NOMO-1 treated with DMSO at 0.1 percent for 48 hours (cell line): ENCODE measurements around the gene DLGAP4.
"Not testable (repeated sequence)": the region's sequence is repeated elsewhere in the genome, so short reads cannot be mapped to it uniquely, and the experiment has no call there.

Experiments used
- DNase-seq: peaks from one replicate; lab custom pipeline; 2025; ENCODE audit not compliant: unreplicated experiment; lab: John Stamatoyannopoulos, UW

The DLGAP4 gene

DNA sequence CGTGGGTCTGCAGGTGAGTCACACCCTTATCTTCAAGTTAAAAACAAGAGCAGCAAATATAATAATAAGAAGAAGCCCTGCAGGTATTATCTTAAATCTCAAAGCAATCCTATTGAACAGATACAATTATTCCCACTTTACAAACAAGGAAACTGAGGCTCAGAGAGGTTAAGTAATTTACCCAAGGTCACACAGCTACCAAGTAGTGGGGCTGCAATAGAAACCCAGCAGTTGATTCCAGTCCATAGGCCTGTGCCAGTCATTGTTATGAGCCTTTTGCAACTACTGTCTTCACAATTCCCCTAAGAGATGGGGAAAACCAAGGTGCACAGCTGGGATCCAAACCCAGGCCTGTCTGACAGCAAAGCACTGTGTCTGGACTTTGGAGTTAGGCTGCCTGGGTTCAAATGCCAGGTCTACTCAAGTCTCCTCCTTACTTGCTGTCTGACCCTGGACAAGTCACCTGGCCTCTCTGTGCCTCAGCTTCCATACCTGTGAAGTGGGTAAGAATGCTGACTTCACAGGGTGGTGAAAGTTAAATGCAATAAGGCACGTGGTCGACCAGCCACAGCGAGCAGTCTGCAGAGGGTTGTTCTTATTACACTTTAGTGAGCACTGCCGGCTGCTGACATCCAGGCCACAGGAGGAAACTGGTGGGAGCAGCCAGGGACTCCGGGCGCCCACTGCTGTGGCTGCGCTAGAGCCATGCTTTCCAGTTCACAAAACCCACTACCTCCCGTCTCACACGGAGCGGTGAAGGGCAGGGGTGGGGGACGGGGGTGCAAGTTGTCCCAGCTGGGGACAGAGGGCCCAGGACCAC, 241.3 kb downstream of the DLGAP4 start:
- no peak for DNase-seq

DNA sequence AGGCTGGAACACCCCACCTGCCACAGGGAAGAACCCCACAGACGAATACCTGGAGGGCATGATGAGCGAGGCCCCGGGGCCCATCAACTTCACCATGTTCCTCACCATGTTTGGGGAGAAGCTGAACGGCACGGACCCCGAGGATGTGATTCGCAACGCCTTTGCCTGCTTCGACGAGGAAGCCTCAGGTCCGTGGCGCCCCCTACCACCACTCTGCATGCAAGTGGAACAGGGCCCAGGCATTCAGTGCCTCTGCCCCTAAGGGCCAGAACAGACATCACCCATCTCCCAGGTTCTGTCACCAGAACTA, 241.8 kb downstream of the DLGAP4 start:
- DNase-seq: no peak

DNA sequence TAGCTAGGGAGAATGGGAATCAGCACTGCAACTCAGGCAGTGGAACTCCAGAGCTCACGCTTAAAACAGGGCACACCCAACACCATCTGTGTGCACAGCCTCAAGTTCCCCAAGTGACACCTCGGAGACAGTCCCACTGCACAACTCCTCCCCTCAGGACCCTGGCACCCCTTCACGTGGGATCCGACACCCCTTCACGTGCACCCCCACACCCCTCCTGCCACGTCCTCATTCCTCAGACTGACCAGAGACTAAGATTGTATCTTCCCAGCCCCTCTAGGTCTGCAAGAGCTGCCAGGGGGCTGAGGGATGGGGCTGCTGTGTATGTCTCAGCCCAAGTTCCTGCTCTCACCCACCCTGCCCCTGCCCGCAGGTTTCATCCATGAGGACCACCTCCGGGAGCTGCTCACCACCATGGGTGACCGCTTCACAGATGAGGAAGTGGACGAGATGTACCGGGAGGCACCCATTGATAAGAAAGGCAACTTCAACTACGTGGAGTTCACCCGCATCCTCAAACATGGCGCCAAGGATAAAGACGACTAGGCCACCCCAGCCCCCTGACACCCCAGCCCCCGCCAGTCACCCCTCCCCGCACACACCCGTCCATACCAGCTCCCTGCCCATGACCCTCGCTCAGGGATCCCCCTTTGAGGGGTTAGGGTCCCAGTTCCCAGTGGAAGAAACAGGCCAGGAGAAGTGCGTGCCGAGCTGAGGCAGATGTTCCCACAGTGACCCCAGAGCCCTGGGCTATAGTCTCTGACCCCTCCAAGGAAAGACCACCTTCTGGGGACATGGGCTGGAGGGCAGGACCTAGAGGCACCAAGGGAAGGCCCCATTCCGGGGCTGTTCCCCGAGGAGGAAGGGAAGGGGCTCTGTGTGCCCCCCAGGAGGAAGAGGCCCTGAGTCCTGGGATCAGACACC, 242.8 kb downstream of the DLGAP4 start:
- no peak for DNase-seq

DNA sequence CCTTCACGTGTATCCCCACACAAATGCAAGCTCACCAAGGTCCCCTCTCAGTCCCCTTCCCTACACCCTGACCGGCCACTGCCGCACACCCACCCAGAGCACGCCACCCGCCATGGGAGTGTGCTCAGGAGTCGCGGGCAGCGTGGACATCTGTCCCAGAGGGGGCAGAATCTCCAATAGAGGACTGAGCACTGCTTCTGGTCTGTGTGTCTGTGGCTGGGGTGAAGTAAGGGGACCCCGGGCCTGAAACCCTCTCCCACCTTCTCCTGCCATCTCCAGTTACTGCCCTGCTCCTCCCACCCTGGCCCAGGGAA, 243.4 kb downstream of the DLGAP4 start:
- no peak for DNase-seq

DNA sequence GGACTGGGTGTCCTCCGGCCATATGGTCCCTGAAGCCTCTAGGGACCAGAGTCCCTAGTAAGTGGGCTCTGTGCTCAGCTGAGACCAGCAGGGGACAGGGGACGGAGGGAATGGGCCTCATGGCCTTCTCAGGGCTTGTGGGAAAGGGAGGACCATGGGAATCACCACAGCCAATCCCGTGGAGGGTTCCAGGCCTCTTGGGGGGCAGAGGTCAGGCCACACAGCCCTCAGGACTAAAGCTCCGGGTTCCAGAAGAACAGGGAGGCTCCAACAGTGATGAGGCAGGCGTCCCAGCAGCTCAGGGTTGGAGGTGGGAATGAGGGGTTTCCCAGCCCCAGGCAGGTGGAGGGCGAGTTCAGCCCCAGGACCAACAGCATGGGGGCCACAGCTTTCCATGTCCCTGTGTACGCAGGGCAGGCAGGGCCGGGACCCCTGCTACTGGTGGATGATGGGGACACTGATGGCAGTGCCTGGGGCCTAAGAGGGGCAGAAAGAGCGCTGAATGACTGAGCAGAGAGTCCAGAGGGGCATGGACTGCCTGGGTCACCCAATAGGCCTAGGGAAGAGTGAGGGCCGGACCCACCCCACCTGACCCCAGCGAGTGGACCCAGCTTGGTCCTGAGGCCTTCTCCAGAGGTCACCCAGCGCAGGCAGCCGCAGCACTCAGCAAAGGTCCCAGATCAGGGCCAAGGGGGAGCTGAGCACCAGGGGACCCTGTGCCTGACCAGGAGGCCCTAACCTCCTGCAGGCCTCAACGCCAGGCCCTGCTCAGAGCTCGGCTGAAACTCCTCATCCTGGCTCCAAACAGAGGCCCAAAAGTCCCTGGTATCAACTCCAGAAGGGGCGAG, 244.0 kb downstream of the DLGAP4 start:
- DNase-seq: no peak

DNA sequence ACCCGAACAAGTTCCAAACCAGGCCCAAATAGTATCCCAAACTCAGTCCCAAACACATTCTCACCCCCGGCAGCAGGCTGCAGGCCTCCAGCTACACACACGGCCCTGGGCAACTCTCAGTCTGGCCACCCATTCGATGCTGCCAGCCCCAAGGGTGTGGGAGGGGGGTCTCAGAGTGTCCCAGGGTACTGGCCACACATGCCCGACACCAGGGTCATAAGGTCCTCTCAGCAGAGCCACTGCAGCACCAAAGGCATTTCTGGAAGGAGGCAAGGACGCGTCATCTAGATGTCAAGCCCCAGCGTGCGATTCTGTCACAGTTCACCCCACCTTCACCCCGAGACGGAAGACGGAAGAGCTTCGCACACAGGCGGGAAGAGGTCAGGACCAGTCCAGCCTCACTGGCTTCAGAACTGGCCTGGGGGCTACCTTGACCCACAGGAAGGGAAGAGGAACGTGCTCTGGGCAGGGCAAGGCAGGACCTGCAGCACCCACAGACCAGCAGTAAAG, 244.7 kb downstream of the DLGAP4 start:
- DNase-seq: no peak

DNA sequence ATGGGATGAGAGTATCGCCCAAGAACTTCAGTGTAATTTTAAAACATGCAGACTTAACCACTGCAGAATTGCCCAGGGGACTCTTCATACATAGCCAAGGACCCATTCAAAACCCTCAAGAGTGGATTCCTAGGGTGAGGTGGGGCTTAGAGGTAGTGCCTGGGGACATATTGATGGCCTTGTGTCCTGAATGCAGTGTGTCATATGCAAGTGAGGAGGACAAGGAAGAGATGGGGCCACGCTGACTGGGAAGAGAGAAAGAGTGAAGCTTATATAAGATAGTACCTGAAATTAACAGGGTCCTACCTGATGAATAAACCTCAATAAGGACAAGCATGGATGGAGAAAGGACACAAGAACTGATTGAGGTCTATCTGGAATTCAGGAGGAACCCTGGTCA, 249.1 kb downstream of the DLGAP4 start:
- no peak for DNase-seq

DNA sequence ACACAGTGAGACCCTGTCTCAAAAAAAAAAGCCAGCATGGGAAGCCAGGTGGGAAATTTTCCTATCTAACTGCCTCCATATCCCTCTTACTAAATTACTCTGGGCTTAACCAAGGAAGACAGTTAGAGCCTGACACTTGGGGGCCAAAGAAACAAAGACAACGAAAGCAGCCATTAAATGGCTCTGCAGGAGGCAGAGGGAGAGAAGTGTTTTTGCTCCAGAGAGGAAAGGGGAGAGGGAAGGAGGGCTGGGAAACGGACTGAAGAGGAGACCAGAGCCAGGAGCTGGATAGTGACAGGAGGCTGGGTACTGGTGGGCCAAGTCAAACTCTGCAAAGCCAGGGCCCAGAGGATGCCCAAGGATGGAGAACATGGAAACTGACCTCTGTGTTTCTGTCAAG, 256.6 kb downstream of the DLGAP4 start:
- DNase-seq: no peak

DNA sequence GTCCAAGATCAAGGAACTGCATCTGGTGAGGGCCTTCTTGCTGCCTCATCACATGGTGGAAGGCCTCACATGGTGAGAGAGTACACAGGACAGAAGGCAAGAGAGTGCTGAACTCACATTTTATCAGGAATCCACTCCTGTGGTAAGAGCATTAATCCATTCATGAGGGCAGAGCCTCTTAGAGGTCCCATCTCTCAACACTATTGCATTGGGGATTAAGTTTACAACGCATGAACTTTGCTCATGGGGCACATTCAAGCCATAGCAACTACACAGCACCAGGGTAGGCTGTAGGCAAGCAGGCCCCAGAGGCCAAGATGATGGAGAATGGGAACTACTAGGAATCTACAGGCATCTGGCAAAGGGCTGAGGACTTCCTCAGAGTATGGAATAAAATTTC, 257.2 kb downstream of the DLGAP4 start:
- DNase-seq: no peak

DNA sequence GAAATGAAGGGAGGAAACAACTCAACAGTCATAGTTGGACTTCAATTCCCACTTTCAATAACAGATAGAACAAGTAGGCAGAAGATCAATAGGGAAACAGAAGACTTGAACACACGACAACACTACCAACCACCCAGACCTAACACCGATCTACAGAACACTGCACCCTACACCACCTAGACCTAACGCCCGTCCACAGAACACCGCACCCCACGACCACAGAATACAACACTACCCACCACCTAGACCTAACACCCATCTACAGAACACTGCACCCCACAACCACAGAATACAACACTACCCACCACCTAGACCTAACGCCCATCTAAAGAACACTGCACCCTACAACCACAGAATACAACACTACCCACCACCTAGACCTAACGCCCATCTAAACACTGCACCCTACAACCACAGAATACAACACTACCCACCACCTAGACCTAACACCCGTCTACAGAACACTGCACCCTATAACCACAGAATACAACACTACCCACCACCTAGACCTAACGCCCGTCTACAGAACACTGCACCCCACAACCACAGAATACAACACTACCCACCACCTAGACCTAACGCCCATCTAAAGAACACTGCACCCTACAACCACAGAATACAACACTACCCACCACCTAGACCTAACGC, 258.1 kb downstream of the DLGAP4 start:
- DNase-seq: not testable (repeated sequence)

DNA sequence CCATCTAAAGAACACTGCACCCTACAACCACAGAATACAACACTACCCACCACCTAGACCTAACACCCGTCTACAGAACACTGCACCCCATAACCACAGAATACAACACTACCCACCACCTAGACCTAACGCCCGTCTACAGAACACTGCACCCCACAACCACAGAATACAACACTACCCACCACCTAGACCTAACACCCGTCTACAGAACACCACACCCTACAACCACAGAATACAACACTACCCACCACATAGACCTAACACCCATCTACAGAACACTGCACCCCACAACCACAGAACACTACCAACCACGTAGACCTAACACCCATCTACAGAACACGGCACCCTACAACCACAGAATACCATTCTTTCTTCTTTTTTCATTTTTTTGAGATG, 258.6 kb downstream of the DLGAP4 start:
- DNase-seq: not testable (repeated sequence)

DNA sequence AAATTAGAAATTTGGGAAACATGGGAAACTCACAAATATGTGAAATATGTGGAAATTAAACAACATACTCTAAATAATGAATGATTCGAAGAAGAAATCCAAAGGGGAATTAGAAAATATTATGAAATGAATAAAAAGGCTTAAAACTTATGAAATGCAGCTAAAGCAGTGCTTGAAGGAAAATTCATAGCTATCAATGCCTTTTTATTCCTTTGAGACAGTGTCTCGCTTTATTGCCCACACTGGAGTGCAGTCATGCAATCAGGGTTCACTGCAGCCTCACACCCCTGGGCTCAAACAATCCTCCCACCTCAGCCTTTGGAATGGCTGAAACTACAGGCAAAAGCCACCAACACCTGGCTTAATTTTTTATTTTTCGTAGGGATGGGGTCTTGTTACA, 259.4 kb downstream of the DLGAP4 start:
- DNase-seq: no peak

DNA sequence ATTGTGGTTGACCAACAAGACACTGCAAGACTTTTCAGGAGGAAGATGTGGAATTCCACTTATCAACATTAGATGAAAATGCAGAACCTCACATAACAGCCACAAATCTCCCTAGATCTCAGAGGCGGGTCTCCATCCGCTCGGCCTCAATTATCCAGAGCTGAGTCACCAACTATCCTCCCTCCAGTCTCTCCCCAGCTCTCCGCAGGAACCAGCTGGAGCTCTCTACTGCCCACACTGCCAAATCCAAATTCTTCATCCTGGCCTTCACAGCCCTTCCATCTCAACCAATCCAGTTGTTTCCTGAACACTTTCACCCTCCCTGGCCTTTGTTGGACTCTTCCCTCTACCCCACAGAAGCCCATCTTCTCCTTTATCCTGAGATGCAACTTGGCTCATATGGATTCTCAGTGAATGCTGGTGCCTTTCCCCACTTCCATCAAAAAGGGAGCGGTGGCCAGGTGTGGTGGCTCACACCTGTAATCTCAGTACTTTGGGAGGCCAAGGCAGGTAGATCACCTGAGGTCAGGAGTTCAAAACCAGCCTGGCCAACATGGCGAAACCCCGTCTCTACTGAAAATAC, 263.8 kb downstream of the DLGAP4 start:
- no peak for DNase-seq

DNA sequence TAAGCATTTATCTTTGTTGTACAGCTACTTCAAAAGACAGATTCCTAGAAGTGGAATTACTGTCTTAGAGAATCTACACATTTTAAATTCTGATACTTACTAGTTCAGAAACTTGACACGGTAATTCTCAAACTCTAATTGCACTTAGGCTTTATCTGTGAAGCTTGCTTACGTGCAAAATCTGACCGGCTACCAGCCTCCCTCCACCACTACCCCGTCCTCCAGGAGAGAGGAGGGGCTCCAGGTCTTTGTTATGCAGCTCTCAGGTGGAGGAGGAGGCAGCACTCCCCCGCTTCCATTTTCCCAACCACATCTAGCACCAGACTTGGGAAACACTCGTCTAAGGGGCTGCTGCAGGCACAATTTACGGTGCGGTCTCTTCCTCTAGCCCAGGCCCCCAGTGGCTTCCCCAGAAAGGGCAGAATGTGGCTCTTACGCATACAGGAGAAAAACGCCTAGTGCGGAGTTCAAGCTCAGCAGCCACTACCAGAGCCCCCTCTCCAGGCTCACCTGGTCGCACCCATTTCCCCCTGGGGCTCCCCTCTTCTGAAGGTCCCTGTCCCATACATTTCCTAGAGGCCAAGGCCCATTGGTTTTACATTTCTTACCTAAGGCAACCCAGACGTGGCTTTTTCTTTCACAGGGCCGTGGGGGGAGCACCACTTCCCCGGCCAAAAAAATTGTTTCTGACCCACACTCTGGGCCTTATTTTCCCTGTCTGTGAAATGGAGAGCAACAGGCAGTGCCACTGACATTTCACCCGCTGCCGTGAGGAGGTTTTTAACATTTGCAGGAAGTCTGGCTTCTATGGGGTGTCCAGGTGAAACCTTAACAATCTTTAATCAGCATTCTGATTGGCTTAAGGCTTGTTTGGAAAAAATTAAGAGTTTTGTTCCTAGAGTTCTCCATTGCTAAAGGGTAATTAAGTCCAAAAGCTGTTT, 265.7 kb downstream of the DLGAP4 start:
- DNase-seq: no peak

DNA sequence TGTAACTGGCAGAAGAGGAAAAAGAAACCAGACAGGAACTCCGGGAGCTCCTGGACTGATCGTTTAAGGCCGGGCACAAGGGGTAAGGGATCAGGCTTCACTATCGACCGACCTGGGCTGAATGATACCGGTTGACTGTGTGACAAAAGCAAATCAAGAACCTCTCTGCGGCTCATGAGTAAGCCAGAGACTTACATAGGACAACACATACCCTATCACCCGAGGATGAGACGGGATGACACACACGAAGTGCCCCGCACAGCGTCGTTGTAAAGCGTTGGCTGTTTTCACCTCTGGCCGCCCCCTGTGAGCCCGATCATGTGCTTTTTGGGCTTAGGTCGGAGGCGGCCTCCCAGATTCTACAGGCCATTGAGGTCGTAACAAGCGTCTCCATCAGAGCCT, 266.6 kb downstream of the DLGAP4 start:
- DNase-seq: no peak

DNA sequence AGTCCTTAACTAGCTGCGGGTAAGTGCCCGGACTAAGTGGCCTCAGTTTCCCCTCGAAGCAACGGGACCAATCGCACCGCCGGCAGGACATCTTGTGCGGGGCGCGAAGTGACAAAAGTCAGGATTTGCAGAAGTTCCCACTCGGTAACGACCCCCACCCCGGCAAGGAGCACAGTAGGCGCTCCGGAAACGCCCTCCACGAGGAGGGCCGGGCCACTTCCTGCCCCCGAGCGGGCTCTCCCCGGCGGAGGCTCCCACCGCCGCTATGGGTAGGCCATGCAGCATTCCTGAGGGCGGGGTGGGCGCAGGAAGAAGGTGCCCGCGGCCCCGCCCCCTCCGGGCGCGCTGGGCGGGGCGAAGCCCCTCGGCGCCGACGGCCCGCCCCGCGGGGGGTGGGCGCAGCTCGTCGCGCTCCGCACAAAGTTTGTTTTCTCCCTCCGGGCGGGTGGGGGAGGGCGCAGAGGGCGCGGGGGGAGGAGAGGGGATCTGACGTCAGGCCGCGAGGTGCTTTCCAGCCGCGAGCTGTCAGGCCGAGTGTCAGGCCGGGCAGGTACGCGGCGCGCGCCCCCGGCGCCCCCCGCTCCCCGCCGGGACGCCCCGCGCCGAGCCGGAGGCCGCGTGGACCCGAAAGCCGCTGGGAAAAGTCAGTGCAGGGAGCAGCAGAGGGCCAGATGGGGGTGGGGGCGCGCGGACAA, 267.1 kb downstream of the DLGAP4 start, which contains the start of gene TGIF2:
Gene TGIF2, plus strand, starts transcription at position 495 of the 695 bp plus-strand sequence. CDS start 5,178 bp downstream, outside the sequence.
- peak; percentile 73 for DNase-seq

DNA sequence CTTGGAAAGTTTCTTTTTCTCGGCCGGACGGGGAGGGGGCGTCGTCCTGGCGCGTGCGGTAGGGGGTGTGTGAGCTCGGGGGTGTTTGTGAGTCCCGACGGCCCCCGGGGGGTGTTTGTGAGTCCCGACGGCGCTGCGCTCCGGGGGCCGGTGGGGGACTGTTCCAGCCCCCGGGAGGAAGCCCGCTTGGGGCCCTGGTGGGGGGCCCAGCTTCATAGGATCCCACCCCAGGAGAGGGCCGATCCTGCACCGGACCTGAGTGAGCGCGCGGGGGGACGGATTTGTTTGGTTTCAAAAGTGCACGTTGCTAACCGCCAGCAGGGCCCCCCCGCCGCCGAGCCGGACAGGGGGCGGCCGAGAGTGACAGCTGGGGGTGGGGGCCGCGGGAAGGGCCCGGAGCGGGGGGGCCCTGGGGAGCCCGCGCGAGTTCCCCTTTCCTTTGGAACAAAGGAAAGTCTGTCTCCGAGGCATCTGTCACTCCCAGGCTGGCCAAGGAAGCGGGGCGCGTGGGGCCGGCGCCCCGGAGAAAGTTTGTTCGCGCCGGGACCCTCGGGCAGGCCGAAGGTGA, 267.7 kb downstream of the DLGAP4 start:
- DNase-seq: peak; percentile 40
